Heart left ventricle (tissue), 13 donors: Measurements from ENCODE around the gene OPN3.

Source experiments
- CTCF ChIP-seq, 12 donors: fragments of 200-600 bp; sonication (generic) in 4 of 12; IDR thresholded peaks; one replicate each; pipeline versions ENCODE4 v1.5.0 to v1.8.0; 2018 to 2022; ENCODE audit warnings: antibody characterized with exemption in 12 of 12, mild to moderate bottlenecking in 5 of 12
- POLR2A ChIP-seq, 2 donors: fragments of 450-650 bp; IDR thresholded peaks; one replicate each; pipeline ENCODE4 v1.6.1; 2017; ENCODE audit warnings: antibody characterized with exemption in 2 of 2, mild to moderate bottlenecking in 2 of 2, moderate library complexity in 2 of 2
- donor health status: ischemic (EF 13 %, LVEDD 7.1; RV severe dilation, severe dysfunction).
- donor health status: DM: no; HTN: yes; CAD: no.
- donor health status: DM: no; HTN: no; CAD: no.
- donor health status: ischemic (EF 25% LVEDD 6.9; RV normal size, moderate dysfunction).
- donor health status: ischemic (EF 25% LVEDD 5.7; RV mildly dilated, moderate dysfunction).
- donor health status: ischemic (EF 35%, LVEDD 5.7; RV mildly dilated, moderate dysfunction).
- donor health status: nonischemic (EF 11% LVEDD 7.7; RV severe dilation, severe dysfunction).
- donor health status: DM: yes; HTN: yes; CAD: no.
- donor health status: PGD.
- donor health status: ischemic (EF 29% LVEDD 5.4; RV normal size, mild dysfunction).
- donor health status: nonischemic (EF 23%, LVEDD 6.1; RV moderate dilation, normal function).

GRCh38 chr1:241555526-241555925 is 84.6 kb downstream of the OPN3 start:
- no peak for TF ChIP-seq CTCF (IDR thresholded peaks at IDR 0.05)
- TF ChIP-seq POLR2A (IDR thresholded peaks at IDR 0.05): no peak
